K562 (cell line): ENCODE results near the gene HLA-DMB.

Experiments
- BHLHE40 ChIP-seq: IDR thresholded peaks from 2 replicates; pipeline ENCODE4 v1.6.1; 2011; ENCODE audit warnings: low read length, improper control_type of control experiment
- MAZ ChIP-seq, 2 experiments: fragments of 450-650 bp in 1 of 2; sonication (generic) in 1 of 2; formaldehyde crosslinking; IDR thresholded peaks in 1 of 2; conservative IDR thresholded peaks in 1 of 2; 2 replicates each; pipeline versions ENCODE4 v1.4.0 to v1.5.0; 2020; ENCODE audit warnings: mild to moderate bottlenecking in 1 of 2, missing genetic modification reagents in 1 of 2
- NUFIP1 ChIP-seq: fragments of 450-650 bp; IDR thresholded peaks from 2 replicates; pipeline ENCODE4 v1.6.1; 2018; ENCODE audit not compliant: partially characterized antibody

GRCh38 chr6:32954267-32954666, 13.4 kb upstream of the HLA-DMB start:
- TF ChIP-seq NUFIP1 (no peak), BHLHE40 (no peak), MAZ (CRISPR knock-in tag; conservative IDR thresholded peaks at IDR 0.05 in 1 of 2, IDR thresholded peaks at IDR 0.05 in 1 of 2) (no peak)
